HG03432 (cell line): ENCODE measurements around the gene ATG16L1.

ENCODE experiments used
- ATAC-seq: cut with Tn5 transposase; IDR thresholded peaks from one replicate; pipeline ENCODE4 v1.9.1; 2021; ENCODE audit warnings: mild to moderate bottlenecking, moderate library complexity; ENCODE audit not compliant: unreplicated experiment

ATG16L1 gene

GRCh38 chr2:233288663-233289062, 37.2 kb downstream of the ATG16L1 start:
- ATAC-seq, result no peak

- ATAC-seq, result no peak
Observed at GRCh38 chr2:233289648-233290047, 38.2 kb downstream of the ATG16L1 start.

- ATAC-seq, result no peak
Observed at GRCh38 chr2:233290051-233290845, 38.8 kb downstream of the ATG16L1 start.

DNA sequence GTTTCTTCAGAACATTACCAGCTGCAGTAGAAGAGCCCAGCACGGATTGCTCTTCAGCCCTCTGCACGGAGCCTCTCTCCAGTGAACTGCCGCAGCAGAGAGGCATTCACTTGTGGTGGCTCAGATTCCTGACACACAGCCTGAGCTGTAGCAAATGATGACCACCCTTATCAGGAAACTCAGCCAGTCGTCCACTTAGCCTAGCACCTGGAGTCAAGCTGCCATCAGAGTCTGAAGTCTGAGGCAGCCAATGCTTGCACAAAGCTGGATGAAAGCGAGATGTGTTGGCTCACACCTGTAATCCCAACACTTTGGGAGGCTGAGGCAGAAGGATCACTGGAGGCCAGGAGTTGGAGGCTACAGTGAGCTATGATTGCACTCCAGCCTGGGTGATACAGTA, 44.4 kb downstream of the ATG16L1 start:
- no peak for ATAC-seq

DNA sequence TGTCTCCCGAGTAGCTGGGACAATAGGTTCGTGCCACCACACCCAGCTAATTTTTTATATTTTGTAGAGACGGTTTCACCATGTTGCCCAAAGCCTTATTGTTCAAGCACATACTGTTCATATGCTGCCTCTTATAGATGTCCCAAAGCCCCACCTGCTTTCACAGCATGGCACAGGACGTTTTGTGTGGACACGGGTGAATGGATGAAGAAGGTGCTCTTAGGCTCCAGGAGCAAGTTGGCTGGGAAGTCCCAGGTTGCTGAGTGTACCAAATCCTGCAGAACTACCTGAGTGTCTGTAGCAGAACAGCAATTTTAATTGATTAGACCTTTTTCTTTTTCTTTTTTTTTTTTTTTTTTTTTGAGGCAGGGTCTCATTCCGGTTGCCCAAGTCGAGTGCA, 45.6 kb downstream of the ATG16L1 start:
- ATAC-seq, result no peak

DNA sequence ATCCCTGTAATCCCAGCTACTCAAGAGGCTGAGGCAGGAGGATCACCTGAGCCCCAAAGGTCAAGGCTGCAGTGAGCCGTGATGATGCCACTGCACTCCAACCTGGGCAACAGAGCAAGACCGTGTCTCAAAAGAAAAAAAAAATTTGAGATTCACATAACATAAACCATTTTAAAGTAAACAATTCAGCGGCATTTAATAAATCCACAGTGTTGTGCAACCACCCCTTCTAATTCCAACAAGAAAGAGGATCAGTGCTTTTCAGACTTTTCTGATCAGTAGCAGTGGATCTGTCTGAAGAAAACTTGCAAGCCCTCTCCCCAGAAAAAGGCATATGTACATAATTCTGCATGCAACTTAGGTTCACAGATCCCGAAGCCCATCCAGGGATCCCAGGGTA, 48.9 kb downstream of the ATG16L1 start:
- no peak for ATAC-seq

GRCh38 chr2:233301248-233301647, 49.8 kb downstream of the ATG16L1 start:
- no peak for ATAC-seq

DNA sequence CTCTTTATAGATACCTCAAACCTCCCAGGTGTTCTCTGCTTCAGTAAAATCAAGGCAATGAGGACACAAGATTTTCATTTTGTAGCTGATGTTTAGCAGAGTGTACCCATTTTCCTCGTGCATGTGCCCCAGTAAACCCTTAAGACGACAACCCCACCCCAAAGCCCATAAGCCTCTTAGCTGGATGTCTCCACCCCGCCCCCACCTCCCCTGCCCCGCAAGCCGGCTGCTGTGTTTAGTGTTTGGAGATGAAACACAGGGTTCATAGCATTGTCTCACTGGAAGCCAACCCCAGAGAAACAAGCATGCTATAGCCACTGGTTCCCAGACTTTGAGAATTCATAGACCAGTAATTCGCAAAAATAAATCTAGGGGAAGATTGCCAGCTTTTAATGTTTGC, 50.3 kb downstream of the ATG16L1 start:
- ATAC-seq, result no peak

DNA sequence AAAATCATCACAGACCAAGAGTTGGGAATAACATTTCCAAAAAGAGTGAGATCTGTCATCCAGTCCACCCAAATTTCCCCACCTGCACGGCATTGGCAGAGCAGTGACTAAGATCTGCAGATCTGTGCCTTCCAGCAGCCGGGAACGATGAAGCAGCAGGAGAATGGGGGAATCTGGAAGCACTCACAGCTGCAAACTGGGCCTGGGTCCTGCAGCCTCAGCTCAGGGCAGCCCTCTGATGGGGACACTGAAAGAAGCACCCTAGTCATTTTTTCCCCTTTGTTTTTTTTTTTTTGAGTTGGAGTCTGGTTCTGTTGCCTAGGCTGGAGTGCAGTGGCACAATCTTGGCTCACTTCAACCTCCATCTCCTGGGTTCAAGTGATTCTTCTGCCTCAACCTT, 51.8 kb downstream of the ATG16L1 start:
- no peak for ATAC-seq

DNA sequence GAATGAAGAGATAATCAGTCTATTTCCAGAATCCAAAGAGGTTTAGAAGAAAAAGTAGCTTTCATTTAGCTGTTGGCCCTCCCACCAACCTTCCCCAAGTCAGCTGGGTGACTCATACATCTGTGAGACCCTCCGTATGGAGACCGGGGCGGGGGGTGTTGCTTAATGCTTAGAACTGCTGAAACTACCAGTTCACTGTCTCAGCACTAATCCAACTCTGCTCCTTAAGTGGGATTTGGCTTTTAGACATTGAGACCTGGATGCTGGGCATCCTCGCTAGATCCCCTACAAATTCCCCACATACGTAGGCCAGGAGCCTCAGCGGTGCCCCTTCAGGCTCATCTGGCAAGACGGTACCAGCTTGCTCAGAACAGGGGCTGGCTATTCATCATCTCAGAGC, 56.1 kb downstream of the ATG16L1 start, which contains the start of gene SAG:
TSS of gene SAG (plus strand) at position 252 of the 400 bp plus-strand sequence. CDS start 1,374 bp downstream, outside the sequence.
- ATAC-seq, result no peak

GRCh38 chr2:233311241-233311926, 59.9 kb downstream of the ATG16L1 start:
- ATAC-seq, result no peak

GRCh38 chr2:233312874-233313273, 61.4 kb downstream of the ATG16L1 start:
- ATAC-seq, result no peak

DNA sequence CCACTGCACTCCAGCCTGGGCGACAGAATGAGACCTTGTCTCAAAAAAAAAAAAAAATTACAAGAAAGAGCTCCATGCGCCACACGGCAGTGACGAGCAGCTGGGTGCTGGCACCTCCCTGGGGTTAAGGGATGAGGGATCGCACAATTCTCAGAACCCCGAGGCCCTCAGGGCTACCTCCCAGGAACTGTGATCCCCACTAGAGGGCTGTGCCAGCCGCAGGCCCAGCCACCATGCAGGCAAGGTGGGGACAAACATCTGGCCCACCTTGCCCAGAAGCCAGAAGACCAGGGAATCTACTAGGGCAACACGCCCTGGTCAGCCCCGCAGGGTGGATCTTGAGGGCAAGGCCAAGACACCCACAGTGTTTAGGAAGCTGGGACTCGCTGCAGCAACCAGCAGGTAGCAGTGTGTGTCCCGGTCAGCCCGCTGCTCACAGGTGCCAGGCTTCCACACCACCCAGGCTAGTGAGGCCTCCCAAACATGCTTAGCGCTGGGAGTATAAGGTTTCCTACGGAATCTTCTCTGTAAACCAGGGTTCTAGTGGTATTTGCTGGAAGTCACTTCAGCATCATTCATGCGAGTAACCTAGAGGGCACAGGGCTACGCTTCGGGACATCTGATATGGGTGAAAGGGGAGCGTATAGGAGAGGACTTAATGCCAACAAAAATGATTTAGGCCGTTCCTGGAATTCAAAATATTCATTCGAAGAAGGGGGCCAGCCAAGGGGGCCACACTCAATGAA, 62.9 kb downstream of the ATG16L1 start:
- ATAC-seq, result no peak

- ATAC-seq, result no peak
Observed at GRCh38 chr2:233317196-233317943, 65.9 kb downstream of the ATG16L1 start.

DNA sequence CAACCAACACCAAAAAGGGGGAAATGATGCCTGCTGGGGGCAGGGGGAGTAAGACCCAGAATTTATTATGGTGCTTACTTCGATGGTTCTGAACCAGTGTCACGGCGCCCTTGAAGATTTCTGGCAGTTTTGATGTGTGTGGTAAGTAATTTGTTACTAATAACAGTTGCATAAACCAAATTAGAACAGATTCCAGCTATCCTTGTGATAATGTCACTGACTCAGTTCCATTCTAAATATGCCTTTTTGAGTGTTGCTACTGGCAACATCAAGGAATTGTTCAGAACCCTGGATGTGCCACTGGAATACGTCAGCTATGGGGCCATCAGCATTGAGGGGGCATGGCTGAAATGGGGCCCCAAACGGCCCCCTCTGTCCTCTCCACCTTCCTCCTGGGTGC, 67.8 kb downstream of the ATG16L1 start:
- no peak for ATAC-seq

GRCh38 chr2:233320470-233320869, 69.0 kb downstream of the ATG16L1 start:
- ATAC-seq, result no peak

- ATAC-seq, result no peak
Observed at GRCh38 chr2:233321166-233321565, 69.7 kb downstream of the ATG16L1 start.

DNA sequence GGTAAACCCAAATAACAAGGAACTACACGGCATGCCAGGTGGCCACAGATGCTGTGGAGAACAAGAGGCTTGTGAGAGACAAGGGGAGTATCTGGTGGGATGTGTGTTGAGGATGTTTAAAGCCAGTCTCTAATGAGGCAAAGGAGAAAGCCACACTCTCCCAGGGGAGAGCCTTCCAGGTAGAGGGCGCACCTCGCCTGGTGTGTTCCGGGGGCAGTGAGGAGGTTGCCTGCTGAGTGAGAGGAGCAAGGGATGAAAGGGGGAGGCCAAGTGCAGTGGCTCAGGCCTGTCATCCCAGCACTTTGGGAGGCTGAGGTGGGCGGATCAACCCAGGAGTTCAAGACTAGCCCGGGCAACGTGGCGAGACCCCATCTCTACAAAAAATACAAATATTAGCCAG, 72.4 kb downstream of the ATG16L1 start:
- no peak for ATAC-seq

GRCh38 chr2:233325256-233325655, 73.8 kb downstream of the ATG16L1 start:
- no peak for ATAC-seq

DNA sequence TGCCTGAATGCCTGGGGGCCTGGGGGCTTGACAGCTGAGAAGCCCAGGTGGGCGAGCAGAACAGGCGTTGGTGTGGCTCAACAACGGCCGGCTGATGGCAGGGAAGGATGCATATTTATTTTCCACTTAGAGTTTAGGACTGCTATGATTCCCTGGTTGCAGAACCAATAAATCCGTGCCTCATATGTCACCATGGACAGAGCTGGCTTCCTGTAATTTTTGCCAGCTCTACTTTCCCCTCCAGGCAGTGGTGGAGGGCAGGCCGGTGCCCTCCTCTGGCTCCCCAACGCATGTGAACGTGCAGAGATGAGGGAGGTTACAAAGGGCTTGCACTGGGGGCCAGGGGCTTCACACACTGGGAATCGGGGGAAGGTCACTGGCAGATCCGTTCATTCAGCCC, 74.3 kb downstream of the ATG16L1 start:
- ATAC-seq, result no peak

DNA sequence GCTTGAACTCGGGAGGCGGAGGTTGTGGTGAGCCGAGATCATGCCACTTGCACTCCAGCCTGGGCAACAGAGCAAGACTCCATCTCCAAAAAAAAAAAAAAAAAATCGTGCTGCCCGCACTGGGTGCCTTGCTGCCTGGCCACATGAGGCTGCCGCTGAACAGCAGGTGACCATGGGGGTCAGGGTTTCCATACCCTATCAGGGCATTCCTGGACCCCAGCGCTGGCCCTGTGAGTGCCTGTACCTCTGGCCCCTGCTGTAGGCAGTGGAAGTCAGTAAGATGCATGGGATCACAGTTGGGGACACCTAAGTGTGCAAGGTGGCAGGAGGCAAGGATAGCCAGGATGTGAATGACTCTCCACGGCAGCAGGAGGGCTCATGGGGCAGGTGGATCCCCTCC, 75.0 kb downstream of the ATG16L1 start:
- ATAC-seq, result no peak
